GM18909 (cell line): ENCODE results near the gene GAS2L1.

Source experiments
- ATAC-seq: cut with Tn5 transposase; IDR thresholded peaks from one replicate; pipeline ENCODE4 v1.9.1; 2021; ENCODE audit warnings: mild to moderate bottlenecking; ENCODE audit not compliant: unreplicated experiment, poor library complexity

The GAS2L1 gene

GRCh38 chr22:29306175-29306834 lies at the start of gene GAS2L1:
TSS of gene GAS2L1 (plus strand) at chr22:29306650. CDS start at chr22:29308106, 1,456 bp downstream.
- no peak for ATAC-seq

- ATAC-seq = no peak
Measured at GRCh38 chr22:29257751-29258181, 48.7 kb upstream of the GAS2L1 start.

- ATAC-seq = no peak
Measured at GRCh38 chr22:29258407-29259252, 47.8 kb upstream of the GAS2L1 start.

GRCh38 chr22:29259253-29259899 lies 47.1 kb upstream of the GAS2L1 start:
- no peak for ATAC-seq

GRCh38 chr22:29260031-29260560 lies 46.4 kb upstream of the GAS2L1 start:
- no peak for ATAC-seq

- no peak for ATAC-seq
Measured at GRCh38 chr22:29260601-29261315, 45.7 kb upstream of the GAS2L1 start.

GRCh38 chr22:29263791-29264276 lies 42.6 kb upstream of the GAS2L1 start:
- ATAC-seq = no peak

GRCh38 chr22:29265305-29265704 lies 41.1 kb upstream of the GAS2L1 start:
- no peak for ATAC-seq

- ATAC-seq = no peak
Measured at GRCh38 chr22:29265929-29266328, 40.5 kb upstream of the GAS2L1 start.

GRCh38 chr22:29266564-29267461 lies 39.6 kb upstream of the GAS2L1 start:
- ATAC-seq = no peak

GRCh38 chr22:29267462-29267857 lies 39.0 kb upstream of the GAS2L1 start:
- ATAC-seq = no peak

GRCh38 chr22:29267858-29268510 lies 38.5 kb upstream of the GAS2L1 start, which contains the start of the genes EWSR1 and RHBDD3:
TSS of gene EWSR1 (plus strand) at chr22:29268268. CDS start at chr22:29268337, 69 bp downstream.
TSS of gene RHBDD3 (minus strand) at chr22:29267981. CDS start at chr22:29265626, 2,355 bp downstream.
- peak; percentile 82 for ATAC-seq

GRCh38 chr22:29268511-29269229 lies 37.8 kb upstream of the GAS2L1 start:
- ATAC-seq = peak; percentile 24

- no peak for ATAC-seq
Measured at GRCh38 chr22:29269230-29269604, 37.2 kb upstream of the GAS2L1 start.

GRCh38 chr22:29269731-29270474 lies 36.5 kb upstream of the GAS2L1 start:
- no peak for ATAC-seq

- no peak for ATAC-seq
Measured at GRCh38 chr22:29270475-29271271, 35.8 kb upstream of the GAS2L1 start.
